ENCODE results near the gene CA10. TPM values are rescaled to one million over a fixed set of nuclear protein-coding genes. Genes with fewer than 3 reads are reported as not detected.

The CA10 gene
- total and polyA plus RNA-seq, 2 experiments from 2014 or later: 0.92 to 1.5 TPM

DNA sequence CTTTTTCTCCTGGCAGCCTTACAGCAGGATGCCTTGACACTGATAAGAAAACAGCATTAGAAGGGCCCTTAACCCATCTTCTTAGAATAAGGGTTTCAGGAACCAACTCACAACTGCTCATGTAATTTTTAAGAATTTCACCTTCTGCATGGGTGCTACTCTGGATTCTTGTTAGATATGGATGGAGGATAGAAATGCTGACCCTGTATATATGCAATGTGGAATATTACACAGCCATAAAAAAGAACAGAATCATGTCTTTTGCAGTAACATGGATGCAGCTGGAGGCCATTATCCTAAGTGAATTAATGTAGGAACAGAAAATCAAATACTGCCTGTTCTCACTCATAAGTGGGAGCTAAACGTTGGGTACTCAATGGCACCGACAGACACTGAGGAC, 423.5 kb downstream of the CA10 start:
- H4K20me1 ChIP-seq (replicated peaks; ENCODE audit: insufficient read depth): no peaks in the 10 kb centered on the region
- no peak overlapping the region for H2AFZ ChIP-seq
- DNase-seq (ENCODE audit: low spot score) (no peak), ATAC-seq (no peak)
- peaks cover 3% of the 10 kb centered on the region for H3K27me3 Mint-ChIP-seq (ENCODE audit: insufficient read depth, low read depth, poor library complexity)
- H3K4me1 Mint-ChIP-seq: peaks cover 24% of the 10 kb centered on the region
- no peak overlapping the region for H3K4me3 ChIP-seq
- H3K79me2 ChIP-seq (replicated peaks; ENCODE audit: insufficient read depth): no peaks in the 10 kb centered on the region
- no peaks in the 10 kb centered on the region for H3K36me3 ChIP-seq (ENCODE audit: insufficient read depth)
- no peaks in the 10 kb centered on the region for H3F3A ChIP-seq (replicated peaks; ENCODE audit: low read depth)
- H3K36me3 Mint-ChIP-seq (ENCODE audit: low read depth): no peaks in the 10 kb centered on the region; the same call in 2 of the 3 replicates
- no peaks in the 10 kb centered on the region for H3K27me3 ChIP-seq (ENCODE audit: insufficient read depth)
- H3K27ac ChIP-seq (ENCODE audit: low read depth): no peak overlapping the region
- H3K9me3 Mint-ChIP-seq: peaks cover 4% of the 10 kb centered on the region; the same call in 1 of the 3 replicates
- no peak overlapping the region for H3K4me3 Mint-ChIP-seq
- H3K9me2 ChIP-seq (ENCODE audit: insufficient read depth): no peaks in the 10 kb centered on the region
- H3K4me1 ChIP-seq (ENCODE audit: insufficient read depth): peaks cover 17% of the 10 kb centered on the region
- peak overlapping the region; percentile 91; the same call in 1 of the 2 replicates for H3K27ac Mint-ChIP-seq
- TF ChIP-seq, protein P1, sequence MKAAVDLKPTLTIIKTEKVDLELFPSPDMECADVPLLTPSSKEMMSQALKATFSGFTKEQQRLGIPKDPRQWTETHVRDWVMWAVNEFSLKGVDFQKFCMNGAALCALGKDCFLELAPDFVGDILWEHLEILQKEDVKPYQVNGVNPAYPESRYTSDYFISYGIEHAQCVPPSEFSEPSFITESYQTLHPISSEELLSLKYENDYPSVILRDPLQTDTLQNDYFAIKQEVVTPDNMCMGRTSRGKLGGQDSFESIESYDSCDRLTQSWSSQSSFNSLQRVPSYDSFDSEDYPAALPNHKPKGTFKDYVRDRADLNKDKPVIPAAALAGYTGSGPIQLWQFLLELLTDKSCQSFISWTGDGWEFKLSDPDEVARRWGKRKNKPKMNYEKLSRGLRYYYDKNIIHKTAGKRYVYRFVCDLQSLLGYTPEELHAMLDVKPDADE (IDR thresholded peaks at IDR 0.05): no peak
- TF ChIP-seq, protein P2, sequence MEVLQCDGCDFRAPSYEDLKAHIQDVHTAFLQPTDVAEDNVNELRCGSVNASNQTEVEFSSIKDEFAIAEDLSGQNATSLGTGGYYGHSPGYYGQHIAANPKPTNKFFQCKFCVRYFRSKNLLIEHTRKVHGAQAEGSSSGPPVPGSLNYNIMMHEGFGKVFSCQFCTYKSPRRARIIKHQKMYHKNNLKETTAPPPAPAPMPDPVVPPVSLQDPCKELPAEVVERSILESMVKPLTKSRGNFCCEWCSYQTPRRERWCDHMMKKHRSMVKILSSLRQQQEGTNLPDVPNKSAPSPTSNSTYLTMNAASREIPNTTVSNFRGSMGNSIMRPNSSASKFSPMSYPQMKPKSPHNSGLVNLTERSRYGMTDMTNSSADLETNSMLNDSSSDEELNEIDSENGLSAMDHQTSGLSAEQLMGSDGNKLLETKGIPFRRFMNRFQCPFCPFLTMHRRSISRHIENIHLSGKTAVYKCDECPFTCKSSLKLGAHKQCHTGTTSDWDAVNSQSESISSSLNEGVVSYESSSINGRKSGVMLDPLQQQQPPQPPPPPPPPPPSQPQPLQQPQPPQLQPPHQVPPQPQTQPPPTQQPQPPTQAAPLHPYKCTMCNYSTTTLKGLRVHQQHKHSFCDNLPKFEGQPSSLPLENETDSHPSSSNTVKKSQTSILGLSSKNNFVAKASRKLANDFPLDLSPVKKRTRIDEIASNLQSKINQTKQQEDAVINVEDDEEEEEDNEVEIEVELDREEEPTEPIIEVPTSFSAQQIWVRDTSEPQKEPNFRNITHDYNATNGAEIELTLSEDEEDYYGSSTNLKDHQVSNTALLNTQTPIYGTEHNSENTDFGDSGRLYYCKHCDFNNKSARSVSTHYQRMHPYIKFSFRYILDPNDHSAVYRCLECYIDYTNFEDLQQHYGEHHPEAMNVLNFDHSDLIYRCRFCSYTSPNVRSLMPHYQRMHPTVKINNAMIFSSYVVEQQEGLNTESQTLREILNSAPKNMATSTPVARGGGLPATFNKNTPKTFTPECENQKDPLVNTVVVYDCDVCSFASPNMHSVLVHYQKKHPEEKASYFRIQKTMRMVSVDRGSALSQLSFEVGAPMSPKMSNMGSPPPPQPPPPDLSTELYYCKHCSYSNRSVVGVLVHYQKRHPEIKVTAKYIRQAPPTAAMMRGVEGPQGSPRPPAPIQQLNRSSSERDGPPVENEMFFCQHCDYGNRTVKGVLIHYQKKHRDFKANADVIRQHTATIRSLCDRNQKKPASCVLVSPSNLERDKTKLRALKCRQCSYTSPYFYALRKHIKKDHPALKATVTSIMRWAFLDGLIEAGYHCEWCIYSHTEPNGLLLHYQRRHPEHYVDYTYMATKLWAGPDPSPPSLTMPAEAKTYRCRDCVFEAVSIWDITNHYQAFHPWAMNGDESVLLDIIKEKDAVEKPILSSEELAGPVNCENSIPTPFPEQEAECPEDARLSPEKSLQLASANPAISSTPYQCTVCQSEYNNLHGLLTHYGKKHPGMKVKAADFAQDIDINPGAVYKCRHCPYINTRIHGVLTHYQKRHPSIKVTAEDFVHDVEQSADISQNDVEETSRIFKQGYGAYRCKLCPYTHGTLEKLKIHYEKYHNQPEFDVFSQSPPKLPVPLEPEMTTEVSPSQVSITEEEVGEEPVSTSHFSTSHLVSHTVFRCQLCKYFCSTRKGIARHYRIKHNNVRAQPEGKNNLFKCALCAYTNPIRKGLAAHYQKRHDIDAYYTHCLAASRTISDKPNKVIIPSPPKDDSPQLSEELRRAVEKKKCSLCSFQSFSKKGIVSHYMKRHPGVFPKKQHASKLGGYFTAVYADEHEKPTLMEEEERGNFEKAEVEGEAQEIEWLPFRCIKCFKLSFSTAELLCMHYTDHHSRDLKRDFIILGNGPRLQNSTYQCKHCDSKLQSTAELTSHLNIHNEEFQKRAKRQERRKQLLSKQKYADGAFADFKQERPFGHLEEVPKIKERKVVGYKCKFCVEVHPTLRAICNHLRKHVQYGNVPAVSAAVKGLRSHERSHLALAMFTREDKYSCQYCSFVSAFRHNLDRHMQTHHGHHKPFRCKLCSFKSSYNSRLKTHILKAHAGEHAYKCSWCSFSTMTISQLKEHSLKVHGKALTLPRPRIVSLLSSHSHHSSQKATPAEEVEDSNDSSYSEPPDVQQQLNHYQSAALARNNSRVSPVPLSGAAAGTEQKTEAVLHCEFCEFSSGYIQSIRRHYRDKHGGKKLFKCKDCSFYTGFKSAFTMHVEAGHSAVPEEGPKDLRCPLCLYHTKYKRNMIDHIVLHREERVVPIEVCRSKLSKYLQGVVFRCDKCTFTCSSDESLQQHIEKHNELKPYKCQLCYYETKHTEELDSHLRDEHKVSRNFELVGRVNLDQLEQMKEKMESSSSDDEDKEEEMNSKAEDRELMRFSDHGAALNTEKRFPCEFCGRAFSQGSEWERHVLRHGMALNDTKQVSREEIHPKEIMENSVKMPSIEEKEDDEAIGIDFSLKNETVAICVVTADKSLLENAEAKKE (CRISPR knock-in tag; IDR thresholded peaks at IDR 0.05): no peak
- no peak for TF ChIP-seq ZNF114 (CRISPR knock-in tag; IDR thresholded peaks at IDR 0.05)
- TF ChIP-seq NANOG (IDR thresholded peaks at IDR 0.05; ENCODE audit: borderline replicate concordance): no peak
- TF ChIP-seq ZNF331 (CRISPR knock-in tag; IDR thresholded peaks at IDR 0.05; ENCODE audit: low read depth): no peak
- TF ChIP-seq, protein P3, sequence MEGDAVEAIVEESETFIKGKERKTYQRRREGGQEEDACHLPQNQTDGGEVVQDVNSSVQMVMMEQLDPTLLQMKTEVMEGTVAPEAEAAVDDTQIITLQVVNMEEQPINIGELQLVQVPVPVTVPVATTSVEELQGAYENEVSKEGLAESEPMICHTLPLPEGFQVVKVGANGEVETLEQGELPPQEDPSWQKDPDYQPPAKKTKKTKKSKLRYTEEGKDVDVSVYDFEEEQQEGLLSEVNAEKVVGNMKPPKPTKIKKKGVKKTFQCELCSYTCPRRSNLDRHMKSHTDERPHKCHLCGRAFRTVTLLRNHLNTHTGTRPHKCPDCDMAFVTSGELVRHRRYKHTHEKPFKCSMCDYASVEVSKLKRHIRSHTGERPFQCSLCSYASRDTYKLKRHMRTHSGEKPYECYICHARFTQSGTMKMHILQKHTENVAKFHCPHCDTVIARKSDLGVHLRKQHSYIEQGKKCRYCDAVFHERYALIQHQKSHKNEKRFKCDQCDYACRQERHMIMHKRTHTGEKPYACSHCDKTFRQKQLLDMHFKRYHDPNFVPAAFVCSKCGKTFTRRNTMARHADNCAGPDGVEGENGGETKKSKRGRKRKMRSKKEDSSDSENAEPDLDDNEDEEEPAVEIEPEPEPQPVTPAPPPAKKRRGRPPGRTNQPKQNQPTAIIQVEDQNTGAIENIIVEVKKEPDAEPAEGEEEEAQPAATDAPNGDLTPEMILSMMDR (conservative IDR thresholded peaks at IDR 0.05; ENCODE audit: low read depth in 2 of 2): no peak
- TF ChIP-seq POLR2AphosphoS5 (IDR thresholded peaks at IDR 0.05; ENCODE audit: low read depth): no peak
- TF ChIP-seq EZH2 (IDR thresholded peaks at IDR 0.05; ENCODE audit: low read depth, unreplicated experiment): no peak
- no peak for TF ChIP-seq CREB1 (CRISPR knock-in tag; IDR thresholded peaks at IDR 0.05; ENCODE audit: low read depth)
- no peak for TF ChIP-seq JUNB (IDR thresholded peaks at IDR 0.05; ENCODE audit: unreplicated experiment)
- no peak for TF ChIP-seq STAT1 (IDR thresholded peaks at IDR 0.05; ENCODE audit: unreplicated experiment)
- TF ChIP-seq, protein P4, sequence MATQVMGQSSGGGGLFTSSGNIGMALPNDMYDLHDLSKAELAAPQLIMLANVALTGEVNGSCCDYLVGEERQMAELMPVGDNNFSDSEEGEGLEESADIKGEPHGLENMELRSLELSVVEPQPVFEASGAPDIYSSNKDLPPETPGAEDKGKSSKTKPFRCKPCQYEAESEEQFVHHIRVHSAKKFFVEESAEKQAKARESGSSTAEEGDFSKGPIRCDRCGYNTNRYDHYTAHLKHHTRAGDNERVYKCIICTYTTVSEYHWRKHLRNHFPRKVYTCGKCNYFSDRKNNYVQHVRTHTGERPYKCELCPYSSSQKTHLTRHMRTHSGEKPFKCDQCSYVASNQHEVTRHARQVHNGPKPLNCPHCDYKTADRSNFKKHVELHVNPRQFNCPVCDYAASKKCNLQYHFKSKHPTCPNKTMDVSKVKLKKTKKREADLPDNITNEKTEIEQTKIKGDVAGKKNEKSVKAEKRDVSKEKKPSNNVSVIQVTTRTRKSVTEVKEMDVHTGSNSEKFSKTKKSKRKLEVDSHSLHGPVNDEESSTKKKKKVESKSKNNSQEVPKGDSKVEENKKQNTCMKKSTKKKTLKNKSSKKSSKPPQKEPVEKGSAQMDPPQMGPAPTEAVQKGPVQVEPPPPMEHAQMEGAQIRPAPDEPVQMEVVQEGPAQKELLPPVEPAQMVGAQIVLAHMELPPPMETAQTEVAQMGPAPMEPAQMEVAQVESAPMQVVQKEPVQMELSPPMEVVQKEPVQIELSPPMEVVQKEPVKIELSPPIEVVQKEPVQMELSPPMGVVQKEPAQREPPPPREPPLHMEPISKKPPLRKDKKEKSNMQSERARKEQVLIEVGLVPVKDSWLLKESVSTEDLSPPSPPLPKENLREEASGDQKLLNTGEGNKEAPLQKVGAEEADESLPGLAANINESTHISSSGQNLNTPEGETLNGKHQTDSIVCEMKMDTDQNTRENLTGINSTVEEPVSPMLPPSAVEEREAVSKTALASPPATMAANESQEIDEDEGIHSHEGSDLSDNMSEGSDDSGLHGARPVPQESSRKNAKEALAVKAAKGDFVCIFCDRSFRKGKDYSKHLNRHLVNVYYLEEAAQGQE (IDR thresholded peaks at IDR 0.05; ENCODE audit: unreplicated experiment): no peak
- no peak for TF ChIP-seq EZH2phosphoT487 (IDR thresholded peaks at IDR 0.05; ENCODE audit: unreplicated experiment)
- H3K4me2 ChIP-seq: no peak overlapping the region

All from GM23338 (cell line).